D341Med (cell line): Measurements from ENCODE around the gene ANKEF1.

Experiments used
- DNase-seq: peaks from one replicate; pipeline ENCODE4 v3.0.0; 2012; ENCODE audit warnings: low spot score

ANKEF1 gene

DNA sequence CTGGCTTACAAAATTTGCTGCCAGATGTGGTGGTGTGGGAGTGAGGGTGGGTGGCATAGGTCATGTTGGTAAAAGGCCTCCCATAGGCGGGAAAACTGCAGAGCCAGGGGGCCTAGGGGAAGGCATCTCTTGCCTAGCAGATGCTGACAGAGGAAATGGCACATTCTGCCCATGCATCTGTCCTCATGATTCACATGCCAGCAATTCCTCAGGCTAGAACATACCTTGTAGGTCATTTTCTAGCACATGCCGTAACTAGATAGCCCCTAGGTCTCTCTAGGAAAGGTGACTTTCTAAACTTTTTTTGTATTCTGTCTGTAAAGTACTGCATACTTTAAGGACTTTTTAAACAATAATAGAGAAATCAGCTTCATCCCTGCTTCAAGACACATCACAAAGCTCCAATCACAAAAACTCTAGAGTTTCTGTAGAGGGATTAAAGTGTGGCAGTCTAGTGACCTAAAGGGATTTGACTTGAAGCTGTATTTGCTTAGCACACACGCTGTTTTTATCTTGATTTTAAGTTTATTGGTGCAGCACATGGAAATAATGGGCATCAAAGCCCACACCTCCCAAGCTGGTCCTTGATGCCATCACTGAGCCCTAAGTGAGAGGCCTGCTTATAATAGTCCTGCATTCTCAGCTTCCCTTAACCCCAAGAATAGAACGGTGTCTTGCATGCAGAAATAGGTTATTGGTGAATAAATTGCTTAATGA lies 55.2 kb downstream of the ANKEF1 start:
- no peak for DNase-seq

- peak; percentile 73 for DNase-seq
These were observed 55.9 kb downstream of the ANKEF1 start for GRCh38 chr20:10090588-10091166.

DNA sequence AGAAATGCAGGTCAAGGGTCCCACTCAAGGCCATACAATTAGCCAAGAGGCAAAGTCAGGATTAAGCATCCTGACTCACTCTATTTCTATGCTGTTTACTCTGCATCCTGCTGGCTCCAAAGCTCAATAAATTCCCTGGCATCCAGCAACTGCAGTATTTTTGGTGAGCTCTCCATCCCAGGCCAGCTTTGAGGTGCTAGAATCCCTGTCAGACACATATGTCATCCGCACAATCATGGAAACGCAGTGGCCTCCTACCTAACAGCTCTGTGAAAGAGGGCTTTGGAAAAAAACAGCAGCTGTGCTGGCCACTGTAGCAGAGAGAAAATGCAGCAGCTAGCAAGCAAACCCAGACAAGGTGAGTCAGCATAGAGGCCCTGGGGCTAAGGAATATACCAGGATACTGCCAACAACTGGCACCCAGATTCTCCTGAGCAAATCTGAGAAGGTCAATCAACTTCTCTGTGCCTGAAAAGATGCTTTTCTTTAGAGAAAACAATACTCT lies 58.4 kb downstream of the ANKEF1 start:
- DNase-seq: no peak

DNA sequence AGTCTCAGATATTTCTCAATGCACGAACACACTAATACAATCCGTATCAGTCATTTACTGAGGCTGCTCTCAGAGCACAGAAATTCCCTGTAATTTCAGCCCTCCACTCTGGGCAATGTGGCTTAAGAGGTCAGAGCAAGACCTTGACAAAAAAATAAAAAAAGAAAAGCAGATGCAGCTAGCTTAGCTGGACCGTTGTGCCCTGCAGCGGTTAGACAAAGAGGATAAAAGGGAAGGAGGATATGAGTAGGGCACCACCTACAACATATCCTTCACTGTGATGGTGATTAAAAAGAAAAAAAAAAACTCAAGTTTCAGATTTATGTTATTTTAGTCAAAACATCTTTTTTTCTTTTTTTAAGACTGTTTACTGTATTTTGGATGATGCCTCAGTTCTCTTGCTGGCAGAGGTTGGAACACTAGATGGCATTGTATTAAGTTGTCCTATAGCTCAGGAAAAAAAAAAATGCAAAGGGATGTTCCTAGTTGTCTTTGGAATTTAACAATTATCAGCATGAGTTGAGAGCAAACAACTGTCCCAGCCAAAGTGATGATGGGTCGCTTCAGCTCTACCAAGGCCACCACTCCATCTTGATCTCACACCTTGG lies 59.9 kb downstream of the ANKEF1 start:
- DNase-seq: no peak

- no peak for DNase-seq
These were observed 62.0 kb downstream of the ANKEF1 start for GRCh38 chr20:10096790-10097189.

- no peak for DNase-seq
These were observed 70.3 kb downstream of the ANKEF1 start for GRCh38 chr20:10105046-10105445.
